HG03095 (cell line): ENCODE data around the gene MCM9.
"Not testable (repeated sequence)": the region's sequence is repeated elsewhere in the genome, so short reads cannot be mapped to it uniquely, and the experiment has no call there.

Source experiments
- ATAC-seq: cut with Tn5 transposase; IDR thresholded peaks from one replicate; pipeline ENCODE4 v1.9.1; 2021; ENCODE audit warnings: moderate library complexity; ENCODE audit not compliant: unreplicated experiment

MCM9 gene

GRCh38 chr6:118808793-118809638, 125.9 kb downstream of the MCM9 start:
- ATAC-seq = peak; percentile 68

- no peak for ATAC-seq
Observed at GRCh38 chr6:118804091-118804490, 130.9 kb downstream of the MCM9 start.

GRCh38 chr6:118801257-118801656, 133.7 kb downstream of the MCM9 start:
- ATAC-seq = no peak

- peak; percentile 95 for ATAC-seq
Observed at GRCh38 chr6:118800394-118801071, 134.4 kb downstream of the MCM9 start.

GRCh38 chr6:118799826-118800225, 135.1 kb downstream of the MCM9 start:
- ATAC-seq = no peak

- not testable (repeated sequence) for ATAC-seq
Observed at GRCh38 chr6:118796548-118796947, 138.4 kb downstream of the MCM9 start.

DNA sequence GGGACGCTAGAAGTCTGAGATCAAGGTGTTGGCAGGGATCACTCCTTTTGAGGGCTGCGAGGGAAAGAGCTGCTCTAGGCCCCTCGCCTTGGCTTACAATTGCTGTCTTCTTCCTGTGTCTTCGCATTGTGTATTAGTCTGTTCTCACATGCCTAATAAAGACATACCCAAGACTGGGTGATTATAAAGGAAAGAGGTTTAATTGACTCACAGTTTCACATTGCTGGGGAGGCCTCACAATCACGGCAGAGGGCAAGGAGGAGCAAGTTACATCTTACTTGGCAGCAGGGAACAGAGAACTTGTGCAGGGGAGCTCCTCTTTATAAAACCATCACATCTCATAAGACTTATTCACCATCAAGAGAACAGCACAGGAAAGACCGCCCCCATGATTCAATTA, 143.5 kb downstream of the MCM9 start:
- no peak for ATAC-seq

GRCh38 chr6:118789954-118790353, 145.0 kb downstream of the MCM9 start:
- ATAC-seq = no peak

- ATAC-seq = no peak
Observed at GRCh38 chr6:118789419-118789818, 145.5 kb downstream of the MCM9 start.

- no peak for ATAC-seq
Observed at GRCh38 chr6:118788702-118789101, 146.3 kb downstream of the MCM9 start.

DNA sequence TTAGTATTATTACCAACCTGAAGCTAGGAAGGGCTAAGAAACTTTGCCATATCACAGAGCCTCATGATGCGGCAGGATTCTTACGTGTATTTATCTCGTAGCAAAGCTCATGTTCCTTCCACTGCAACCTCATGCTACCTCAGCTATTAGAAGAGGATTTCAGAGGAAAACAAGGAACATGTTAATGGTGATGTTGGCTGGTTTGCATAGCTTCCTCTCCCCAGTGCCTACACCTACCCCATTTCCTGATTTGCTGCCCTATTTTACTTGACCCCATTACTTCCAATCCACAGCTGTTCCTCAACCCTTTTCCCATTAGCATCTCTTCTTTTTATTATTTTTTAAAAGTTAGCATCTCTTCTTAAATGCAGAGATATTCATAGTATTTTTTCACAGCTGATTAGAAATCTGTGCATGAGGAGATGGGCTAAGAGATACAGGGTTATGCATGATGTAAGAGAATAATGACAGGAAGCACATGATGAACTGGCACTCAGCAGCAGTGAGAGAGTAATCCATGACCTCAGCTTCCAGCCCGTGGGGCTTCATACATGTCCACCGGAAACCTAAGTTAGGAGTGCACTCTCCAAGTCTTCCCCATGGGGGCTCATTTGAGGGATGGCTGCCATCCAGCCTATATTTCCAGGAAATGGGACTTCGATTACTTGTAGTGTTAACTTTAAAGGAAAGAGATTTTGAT, 147.1 kb downstream of the MCM9 start:
- ATAC-seq = no peak

GRCh38 chr6:118786596-118787453, 148.1 kb downstream of the MCM9 start:
- no peak for ATAC-seq

- ATAC-seq = no peak
Observed at GRCh38 chr6:118785601-118786000, 149.4 kb downstream of the MCM9 start.

DNA sequence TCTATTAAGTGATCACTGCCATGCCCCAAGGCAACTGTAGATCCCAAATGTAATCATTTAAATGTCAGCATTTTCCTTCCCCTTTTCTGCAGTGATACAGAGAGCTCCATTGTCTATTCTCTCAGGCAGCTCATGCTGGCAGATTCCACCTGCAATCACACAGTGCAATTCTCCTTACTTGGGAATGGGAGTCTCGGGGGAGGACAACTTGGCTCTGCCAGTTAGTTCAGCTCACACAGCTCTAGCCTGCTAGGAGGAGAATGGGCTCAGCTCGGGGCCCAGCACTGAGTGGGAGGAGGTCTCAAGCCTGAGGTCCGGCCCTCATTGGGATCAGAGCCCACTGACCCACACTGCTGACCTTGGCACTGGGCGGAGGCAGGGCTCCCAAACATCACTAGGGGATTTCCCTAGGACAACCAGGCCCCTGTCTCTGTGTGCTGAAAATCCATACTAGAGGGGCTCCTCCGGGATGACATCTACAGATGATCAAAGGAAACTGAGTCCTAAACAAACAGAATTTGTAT, 150.3 kb downstream of the MCM9 start:
- ATAC-seq = no peak

DNA sequence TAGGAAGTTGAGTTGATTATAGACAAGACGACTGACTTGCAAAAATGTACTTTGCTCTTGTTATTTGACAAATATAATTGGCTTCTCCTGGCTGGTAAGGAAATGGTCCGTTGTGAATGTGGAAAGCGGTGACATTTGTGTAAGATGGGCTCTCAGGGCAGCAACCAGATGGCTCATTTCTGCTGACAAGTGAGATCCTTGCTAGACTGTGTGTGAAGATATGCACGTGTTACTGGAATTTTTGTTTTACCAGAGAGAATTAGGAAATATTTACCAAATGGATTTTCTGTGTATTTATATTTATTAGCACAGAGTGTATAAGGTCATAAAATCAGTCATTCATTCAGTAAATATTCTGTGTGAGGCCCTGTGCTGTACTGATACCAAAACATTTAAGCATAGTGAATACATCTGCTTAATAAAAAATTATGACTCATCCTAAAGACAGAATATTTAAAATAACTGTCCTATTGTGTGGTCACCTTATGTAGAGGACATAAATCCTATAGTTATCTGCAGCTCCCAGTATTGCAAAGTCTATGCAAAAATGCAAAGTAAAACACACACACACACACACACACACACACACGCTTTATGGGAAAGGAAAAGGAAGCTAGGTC, 150.9 kb downstream of the MCM9 start:
- ATAC-seq = no peak

DNA sequence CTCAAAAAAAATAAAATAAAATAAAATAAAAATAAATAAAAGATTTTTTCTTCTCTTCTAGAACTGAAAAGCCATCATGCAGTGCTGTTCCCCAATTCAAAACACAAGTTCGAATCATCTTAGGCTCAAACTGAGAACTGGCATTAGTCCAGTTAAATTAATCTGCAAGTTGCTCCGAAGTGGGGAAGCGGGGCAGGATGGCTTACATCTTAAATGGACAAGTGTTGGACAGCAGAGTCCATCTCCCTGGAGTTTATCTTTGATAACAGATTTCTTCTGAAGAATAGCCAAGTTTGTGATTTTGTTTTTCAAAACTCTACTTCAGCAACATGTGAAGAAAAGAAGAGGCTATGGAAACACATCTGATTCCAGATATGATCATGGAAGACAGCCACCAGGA, 152.3 kb downstream of the MCM9 start:
- no peak for ATAC-seq

DNA sequence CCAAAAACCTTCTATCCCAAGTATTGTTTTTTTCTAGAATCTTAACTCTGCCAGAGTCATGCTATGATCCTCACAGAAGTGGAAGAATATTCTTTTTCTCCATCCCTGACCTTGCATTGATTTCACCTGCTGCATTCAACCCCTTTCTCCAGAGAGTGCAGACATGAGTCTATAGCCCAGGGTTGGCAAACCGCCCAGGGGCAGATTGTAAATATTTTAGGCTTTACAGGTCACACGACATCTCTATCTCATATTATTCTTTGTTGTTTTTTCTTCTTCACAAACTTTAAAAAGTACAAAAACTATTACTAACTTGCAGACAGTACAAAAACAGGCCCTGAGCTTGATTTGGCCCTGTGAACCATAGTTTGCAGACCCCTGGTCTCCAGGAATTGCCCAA, 153.1 kb downstream of the MCM9 start:
- ATAC-seq = no peak

GRCh38 chr6:118780668-118781067, 154.3 kb downstream of the MCM9 start:
- ATAC-seq = no peak

GRCh38 chr6:118776607-118777549, 158.1 kb downstream of the MCM9 start:
- peak; percentile 73 for ATAC-seq
